ENCODE results near the gene FAM193B. TPM values are rescaled to one million over a fixed set of nuclear protein-coding genes. Genes with fewer than 3 reads are reported as not detected.
"Not testable (repeated sequence)": the region's sequence is repeated elsewhere in the genome, so short reads cannot be mapped to it uniquely, and the experiment has no call there.

Gene FAM193B
- total and polyA plus RNA-seq, 4 donors: 49.0 to 139 (median 81.4) TPM

DNA sequence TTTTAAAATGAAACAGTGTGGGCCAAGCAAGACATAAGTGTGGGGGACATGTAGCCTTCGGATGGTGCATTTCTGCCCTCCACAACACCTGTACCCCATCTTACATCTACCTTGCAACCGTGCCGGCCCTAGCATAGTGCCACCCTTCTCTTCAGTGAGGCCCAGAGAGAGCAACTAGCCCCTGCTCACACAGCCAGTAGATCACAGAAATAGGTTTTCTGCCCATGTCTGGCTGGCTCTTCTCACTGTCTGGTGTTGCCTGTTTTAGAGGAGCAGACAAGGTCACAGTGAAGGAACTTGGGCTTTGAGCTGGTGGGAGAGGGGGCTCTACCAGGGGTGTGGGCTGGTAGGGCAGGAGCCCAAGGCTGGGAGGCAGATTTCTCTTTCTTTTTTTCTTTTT is 68.1 kb downstream of the FAM193B start:
- Histone ChIP-seq H3K4me1 (ENCODE audit: control insufficient read depth in 5 of 5, insufficient read depth in 5 of 5, low read length in 5 of 5) (no peaks in the 10 kb centered on the region), H3K27ac (ENCODE audit: low read depth in 1 of 2, low read length in 1 of 2) (no peak overlapping the region), H3K27me3 (ENCODE audit: control insufficient read depth in 3 of 3, insufficient read depth in 3 of 3, low read length in 2 of 3) (no peaks in the 10 kb centered on the region), H3K9ac (ENCODE audit: insufficient read depth in 1 of 2, low read length in 2 of 2) (no peak overlapping the region), H3K9me3 (ENCODE audit: control insufficient read depth in 4 of 4, insufficient read depth in 3 of 4, low read length in 3 of 4) (peaks cover 0 to 3% (median 0%) of the 10 kb centered on the region in 4 donors), H3K4me3 (no peak overlapping the region), H3K36me3 (ENCODE audit: control insufficient read depth in 4 of 4, insufficient read depth in 4 of 4, low read length in 4 of 4) (peaks cover 0 to 66% (median 31%) of the 10 kb centered on the region in 4 donors)
- no peak for ATAC-seq (ENCODE audit: insufficient read depth, low FRiP score)
- TF ChIP-seq, protein P1, sequence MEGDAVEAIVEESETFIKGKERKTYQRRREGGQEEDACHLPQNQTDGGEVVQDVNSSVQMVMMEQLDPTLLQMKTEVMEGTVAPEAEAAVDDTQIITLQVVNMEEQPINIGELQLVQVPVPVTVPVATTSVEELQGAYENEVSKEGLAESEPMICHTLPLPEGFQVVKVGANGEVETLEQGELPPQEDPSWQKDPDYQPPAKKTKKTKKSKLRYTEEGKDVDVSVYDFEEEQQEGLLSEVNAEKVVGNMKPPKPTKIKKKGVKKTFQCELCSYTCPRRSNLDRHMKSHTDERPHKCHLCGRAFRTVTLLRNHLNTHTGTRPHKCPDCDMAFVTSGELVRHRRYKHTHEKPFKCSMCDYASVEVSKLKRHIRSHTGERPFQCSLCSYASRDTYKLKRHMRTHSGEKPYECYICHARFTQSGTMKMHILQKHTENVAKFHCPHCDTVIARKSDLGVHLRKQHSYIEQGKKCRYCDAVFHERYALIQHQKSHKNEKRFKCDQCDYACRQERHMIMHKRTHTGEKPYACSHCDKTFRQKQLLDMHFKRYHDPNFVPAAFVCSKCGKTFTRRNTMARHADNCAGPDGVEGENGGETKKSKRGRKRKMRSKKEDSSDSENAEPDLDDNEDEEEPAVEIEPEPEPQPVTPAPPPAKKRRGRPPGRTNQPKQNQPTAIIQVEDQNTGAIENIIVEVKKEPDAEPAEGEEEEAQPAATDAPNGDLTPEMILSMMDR (IDR thresholded peaks at IDR 0.05; ENCODE audit: control extremely low read depth, extremely low read depth): no peak
- DNase-seq: no peak
- 96 to 99% methylated on average over 3 of the region's 3 CpGs for WGBS, 2 donors

DNA sequence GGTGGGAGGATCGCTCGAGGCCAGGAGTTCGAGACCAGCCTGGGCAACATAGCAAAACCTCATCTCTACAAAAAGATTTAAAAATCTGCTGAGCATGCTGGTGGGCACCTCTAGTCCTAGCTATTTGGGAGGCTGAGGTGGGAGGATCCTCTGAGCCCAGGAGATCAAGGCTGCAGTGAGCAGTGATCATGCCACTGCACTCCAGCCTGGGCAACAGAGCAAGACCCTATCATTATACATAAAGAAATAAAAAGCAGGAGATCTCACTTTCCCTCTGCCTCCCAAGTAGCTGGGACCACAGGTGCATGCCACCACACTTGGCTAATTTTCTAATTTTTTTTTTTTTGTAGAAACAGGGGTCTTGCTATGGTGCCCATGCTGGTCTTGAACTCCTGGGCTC is 68.6 kb downstream of the FAM193B start:
- not testable (repeated sequence) for H3K9me3 ChIP-seq (ENCODE audit: control insufficient read depth in 4 of 4, insufficient read depth in 3 of 4, low read length in 3 of 4); H3K4me3 ChIP-seq; H3K27ac ChIP-seq (ENCODE audit: low read depth in 1 of 2, low read length in 1 of 2); H3K4me1 ChIP-seq (ENCODE audit: control insufficient read depth in 5 of 5, insufficient read depth in 5 of 5, low read length in 5 of 5); H3K27me3 ChIP-seq (ENCODE audit: control insufficient read depth in 3 of 3, insufficient read depth in 3 of 3, low read length in 2 of 3); ATAC-seq (ENCODE audit: insufficient read depth, low FRiP score); DNase-seq; H3K9ac ChIP-seq (ENCODE audit: insufficient read depth in 1 of 2, low read length in 2 of 2)
- 95 to 98% methylated on average over 3 of the region's 3 CpGs for WGBS, 2 donors
- peaks cover 0 to 62% (median 29%) of the 10 kb centered on the region in 4 donors for H3K36me3 ChIP-seq (ENCODE audit: control insufficient read depth in 4 of 4, insufficient read depth in 4 of 4, low read length in 4 of 4)

DNA sequence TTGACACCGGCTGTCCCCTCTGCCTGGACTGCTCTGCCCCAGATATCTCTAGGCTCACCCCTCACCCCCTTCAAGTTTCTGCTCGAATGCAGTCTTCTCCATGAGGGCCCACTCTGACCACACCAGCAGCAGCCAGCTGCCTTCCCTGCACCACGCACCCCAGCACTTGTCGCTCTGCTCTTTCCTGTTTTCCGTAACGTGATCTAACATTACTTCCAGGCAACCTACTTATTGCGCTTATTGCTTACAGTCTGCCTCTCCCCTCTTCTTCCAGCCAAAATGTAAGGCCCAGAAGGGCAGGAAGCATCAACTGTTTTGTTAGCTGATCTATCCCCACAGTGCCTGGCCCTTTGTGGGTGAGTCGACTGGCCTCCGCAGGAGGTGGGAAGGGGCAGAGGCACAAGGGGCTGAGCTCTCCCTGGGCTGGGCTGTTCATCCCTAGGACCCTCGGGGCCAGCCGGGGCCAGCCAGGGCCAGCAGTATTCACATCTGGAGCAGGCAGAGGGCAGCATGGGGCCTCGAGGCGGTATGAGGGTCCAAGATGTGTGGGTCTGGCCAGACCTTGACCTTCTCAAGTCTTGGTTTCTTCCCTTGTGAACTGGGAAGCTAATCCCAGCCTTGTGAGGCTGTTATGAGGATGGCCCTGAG is 69.3 kb downstream of the FAM193B start:
- Histone ChIP-seq H3K27me3 (ENCODE audit: control insufficient read depth in 3 of 3, insufficient read depth in 3 of 3, low read length in 2 of 3) (no peaks in the 10 kb centered on the region), H3K4me1 (ENCODE audit: control insufficient read depth in 5 of 5, insufficient read depth in 5 of 5, low read length in 5 of 5) (peaks cover 0 to 2% (median 0%) of the 10 kb centered on the region in 5 donors), H3K27ac (ENCODE audit: low read depth in 1 of 2, low read length in 1 of 2) (no peak overlapping the region), H3K4me3 (no peak overlapping the region), H3K36me3 (ENCODE audit: control insufficient read depth in 4 of 4, insufficient read depth in 4 of 4, low read length in 4 of 4) (peaks cover 0 to 54% (median 27%) of the 10 kb centered on the region in 4 donors), H3K9me3 (ENCODE audit: control insufficient read depth in 4 of 4, insufficient read depth in 3 of 4, low read length in 3 of 4) (peaks cover 0 to 3% (median 0%) of the 10 kb centered on the region in 4 donors), H3K9ac (ENCODE audit: insufficient read depth in 1 of 2, low read length in 2 of 2) (no peak overlapping the region)
- DNase-seq: no peak
- TF ChIP-seq, protein P1 (IDR thresholded peaks at IDR 0.05; ENCODE audit: control extremely low read depth, extremely low read depth): no peak
- 76 to 79% methylated on average over 13 of the region's 13 CpGs for WGBS, 2 donors
- no peak for ATAC-seq (ENCODE audit: insufficient read depth, low FRiP score)

DNA sequence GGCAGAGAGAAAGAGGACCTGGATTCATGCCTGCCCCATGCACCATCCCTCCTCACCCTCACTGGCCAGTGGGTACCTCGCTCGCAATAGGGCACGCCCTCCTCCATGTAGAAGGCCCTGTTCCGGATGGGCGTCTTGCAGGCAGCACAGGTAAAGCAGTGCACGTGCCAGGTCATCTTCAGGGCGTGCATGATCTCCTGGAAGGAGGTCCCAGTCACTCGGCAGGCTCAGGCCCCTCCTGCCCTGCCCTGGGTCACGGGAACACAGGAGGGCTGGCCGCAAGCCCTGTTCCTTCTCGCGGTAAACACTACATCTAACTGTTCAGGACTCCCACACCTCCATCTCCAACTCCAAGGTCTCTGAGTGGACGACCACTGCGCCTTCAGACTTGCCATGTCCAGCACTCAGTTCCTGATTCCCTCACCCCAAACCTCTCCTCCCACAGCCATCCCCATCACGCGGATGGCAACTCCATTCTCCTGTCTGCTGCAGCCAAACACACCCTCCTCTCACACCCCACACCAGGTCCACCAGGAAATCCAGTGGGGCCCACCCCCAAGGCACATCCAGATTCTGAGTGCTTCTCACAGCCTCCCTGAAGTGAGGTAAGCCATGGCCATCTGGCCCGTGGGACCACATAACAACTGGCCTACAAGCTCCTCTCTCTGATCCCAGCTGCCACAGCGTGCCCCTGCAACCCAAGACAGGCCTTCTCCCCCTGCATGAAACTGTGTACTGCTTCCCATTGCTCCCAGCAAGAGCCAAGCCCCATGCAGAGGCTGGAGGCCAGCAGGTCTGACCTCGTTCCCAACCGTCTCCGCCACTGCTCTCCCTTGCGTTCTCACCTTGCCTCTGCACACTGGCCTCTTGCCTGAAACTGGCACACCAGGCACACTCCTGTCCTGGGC is 70.1 kb downstream of the FAM193B start:
- Histone ChIP-seq H3K27ac (ENCODE audit: low read depth in 1 of 2, low read length in 1 of 2) (no peak overlapping the region), H3K27me3 (ENCODE audit: control insufficient read depth in 3 of 3, insufficient read depth in 3 of 3, low read length in 2 of 3) (no peaks in the 10 kb centered on the region), H3K9me3 (ENCODE audit: control insufficient read depth in 4 of 4, insufficient read depth in 3 of 4, low read length in 3 of 4) (peaks cover 0 to 3% (median 0%) of the 10 kb centered on the region in 4 donors), H3K9ac (ENCODE audit: insufficient read depth in 1 of 2, low read length in 2 of 2) (no peak overlapping the region), H3K4me3 (no peak overlapping the region), H3K4me1 (ENCODE audit: control insufficient read depth in 5 of 5, insufficient read depth in 5 of 5, low read length in 5 of 5) (peaks cover 0 to 9% (median 4%) of the 10 kb centered on the region in 5 donors), H3K36me3 (ENCODE audit: control insufficient read depth in 4 of 4, insufficient read depth in 4 of 4, low read length in 4 of 4) (peaks cover 0 to 50% (median 23%) of the 10 kb centered on the region in 4 donors)
- DNase-seq: no peak
- ATAC-seq (ENCODE audit: insufficient read depth, low FRiP score): no peak
- WGBS, 2 donors: 93% methylated on average over 22 of the region's 22 CpGs
- TF ChIP-seq, protein P1 (IDR thresholded peaks at IDR 0.05; ENCODE audit: control extremely low read depth, extremely low read depth): no peak

Measured in lung (tissue), 12 donors.